HG03378 (cell line): Measurements from ENCODE around the gene RIIAD1.

Experiments used
- ATAC-seq: cut with Tn5 transposase; IDR thresholded peaks from one replicate; pipeline ENCODE4 v1.9.1; 2021; ENCODE audit warnings: mild to moderate bottlenecking, moderate library complexity; ENCODE audit not compliant: unreplicated experiment

The RIIAD1 gene

GRCh38 chr1:151710187-151710840 lies 11.0 kb upstream of the RIIAD1 start:
- ATAC-seq, result no peak

GRCh38 chr1:151711044-151711800 lies 10.1 kb upstream of the RIIAD1 start:
- no peak for ATAC-seq

- ATAC-seq, result no peak
Measured at GRCh38 chr1:151711951-151712350, 9.4 kb upstream of the RIIAD1 start.

- ATAC-seq, result no peak
Measured at GRCh38 chr1:151713044-151713443, 8.3 kb upstream of the RIIAD1 start.

- no peak for ATAC-seq
Measured at GRCh38 chr1:151713874-151714273, 7.4 kb upstream of the RIIAD1 start.

GRCh38 chr1:151714820-151715725 lies 6.2 kb upstream of the RIIAD1 start:
- ATAC-seq, result no peak

GRCh38 chr1:151715726-151716404 lies 5.5 kb upstream of the RIIAD1 start:
- no peak for ATAC-seq

GRCh38 chr1:151716405-151716762 lies 4.9 kb upstream of the RIIAD1 start:
- ATAC-seq, result no peak

- no peak for ATAC-seq
Measured at GRCh38 chr1:151716771-151717631, 4.3 kb upstream of the RIIAD1 start, which contains the start of gene CELF3. TSS of gene CELF3 (minus strand) at chr1:151716803. CDS start at chr1:151716020, 783 bp downstream.

- no peak for ATAC-seq
Measured at GRCh38 chr1:151718011-151718431, 3.3 kb upstream of the RIIAD1 start.

- no peak for ATAC-seq
Measured at GRCh38 chr1:151718666-151719065, 2.7 kb upstream of the RIIAD1 start.

- no peak for ATAC-seq
Measured at GRCh38 chr1:151720125-151720524, 1.2 kb upstream of the RIIAD1 start.

GRCh38 chr1:151720554-151720953 lies 768 bp upstream of the RIIAD1 start:
- no peak for ATAC-seq

- ATAC-seq, result no peak
Measured at GRCh38 chr1:151721788-151722510, 627 bp downstream of the RIIAD1 start.

GRCh38 chr1:151723726-151724370 lies 2.5 kb downstream of the RIIAD1 start:
- ATAC-seq, result no peak

GRCh38 chr1:151728151-151729054 lies 7.1 kb downstream of the RIIAD1 start:
- ATAC-seq, result no peak

GRCh38 chr1:151729157-151729965 lies 8.0 kb downstream of the RIIAD1 start:
- no peak for ATAC-seq
